ENCODE measurements around the gene GANAB. TPM values are rescaled to one million over a fixed set of nuclear protein-coding genes. Genes with fewer than 3 reads are reported as not detected.
"Not testable (repeated sequence)": the region's sequence is repeated elsewhere in the genome, so short reads cannot be mapped to it uniquely, and the experiment has no call there.

The GANAB gene
- polyA plus RNA-seq, 3 donors: 99.7 to 116 (median 109) TPM

DNA sequence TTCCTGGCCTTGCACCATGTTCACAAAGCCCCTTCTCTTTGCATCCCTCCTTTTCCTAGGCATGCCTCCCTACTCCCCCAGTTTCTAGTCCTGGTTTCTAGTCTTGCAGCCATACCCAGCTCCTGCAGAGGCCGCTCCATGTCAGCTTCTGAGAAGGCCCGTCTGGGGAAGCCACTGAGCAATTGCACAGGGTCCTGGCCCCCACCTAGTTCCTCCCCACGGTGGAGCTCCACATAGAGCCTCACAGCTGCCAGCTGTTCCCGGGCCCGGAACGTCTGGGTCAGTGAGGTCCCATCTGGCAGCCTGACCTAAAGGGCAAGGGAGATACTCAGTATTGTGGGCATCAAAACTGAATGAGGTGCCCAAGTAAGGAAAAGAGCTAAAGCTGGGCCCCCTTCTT lies 30.3 kb upstream of the GANAB start:
- TF ChIP-seq, protein P1, sequence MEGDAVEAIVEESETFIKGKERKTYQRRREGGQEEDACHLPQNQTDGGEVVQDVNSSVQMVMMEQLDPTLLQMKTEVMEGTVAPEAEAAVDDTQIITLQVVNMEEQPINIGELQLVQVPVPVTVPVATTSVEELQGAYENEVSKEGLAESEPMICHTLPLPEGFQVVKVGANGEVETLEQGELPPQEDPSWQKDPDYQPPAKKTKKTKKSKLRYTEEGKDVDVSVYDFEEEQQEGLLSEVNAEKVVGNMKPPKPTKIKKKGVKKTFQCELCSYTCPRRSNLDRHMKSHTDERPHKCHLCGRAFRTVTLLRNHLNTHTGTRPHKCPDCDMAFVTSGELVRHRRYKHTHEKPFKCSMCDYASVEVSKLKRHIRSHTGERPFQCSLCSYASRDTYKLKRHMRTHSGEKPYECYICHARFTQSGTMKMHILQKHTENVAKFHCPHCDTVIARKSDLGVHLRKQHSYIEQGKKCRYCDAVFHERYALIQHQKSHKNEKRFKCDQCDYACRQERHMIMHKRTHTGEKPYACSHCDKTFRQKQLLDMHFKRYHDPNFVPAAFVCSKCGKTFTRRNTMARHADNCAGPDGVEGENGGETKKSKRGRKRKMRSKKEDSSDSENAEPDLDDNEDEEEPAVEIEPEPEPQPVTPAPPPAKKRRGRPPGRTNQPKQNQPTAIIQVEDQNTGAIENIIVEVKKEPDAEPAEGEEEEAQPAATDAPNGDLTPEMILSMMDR (IDR thresholded peaks at IDR 0.05): no peak
- peak overlapping the region in 1 of 2 donors; percentile 97 for H3K27ac ChIP-seq (ENCODE audit: low read depth in 1 of 2, low read length in 2 of 2)
- peaks cover 0 to 2% (median 1%) of the 10 kb centered on the region in 3 donors for H3K27me3 Mint-ChIP-seq (ENCODE audit: low read depth in 3 of 3)
- H3K4me3 ChIP-seq (replicated peaks in 1 of 3; ENCODE audit: low read depth in 2 of 3, low read length in 3 of 3): no peak overlapping the region
- peaks cover 29 to 47% of the 10 kb centered on the region in 2 donors for H3K4me1 ChIP-seq (ENCODE audit: control insufficient read depth in 1 of 2, insufficient read depth in 2 of 2, low read length in 2 of 2)
- H3K9me3 ChIP-seq (replicated peaks in 1 of 2; ENCODE audit: control insufficient read depth in 1 of 2, insufficient read depth in 1 of 2, low read length in 2 of 2): no peaks in the 10 kb centered on the region
- intact Hi-C loops (cut with micrococcal nuclease): no loop called here
- H3K27ac Mint-ChIP-seq: peak overlapping the region in 6 of 7 donors; percentile 1 to 83 (median 39)
- H3K4me1 Mint-ChIP-seq: peaks cover 51% of the 10 kb centered on the region
- H3K36me3 Mint-ChIP-seq: peaks cover 31 to 47% of the 10 kb centered on the region in 2 donors
- no peak overlapping the region for H2AFZ ChIP-seq (ENCODE audit: insufficient read depth, low read depth, low read length, poor library complexity, severe bottlenecking)
- no peak for DNase-seq
- WGBS (ENCODE audit: insufficient coverage): 85% methylated on average over 5 of the region's 6 CpGs
- peaks cover 26 to 46% of the 10 kb centered on the region in 2 donors for H3K36me3 ChIP-seq (replicated peaks in 1 of 2; ENCODE audit: control insufficient read depth in 1 of 2, insufficient read depth in 2 of 2, low read length in 2 of 2)
- H3K79me2 ChIP-seq (ENCODE audit: insufficient read depth, low read length): peaks cover 65% of the 10 kb centered on the region
- H3K4me2 ChIP-seq (replicated peaks; ENCODE audit: extremely low read depth, low read length, poor library complexity, severe bottlenecking): no peak overlapping the region
- no peaks in the 10 kb centered on the region for H3K27me3 ChIP-seq (ENCODE audit: control insufficient read depth in 2 of 2, insufficient read depth in 2 of 2, low read length in 2 of 2)
- peaks cover 28% of the 10 kb centered on the region for H4K20me1 ChIP-seq (ENCODE audit: insufficient read depth, low read length)
- H3K9ac ChIP-seq (ENCODE audit: insufficient read depth, low read length, poor library complexity, severe bottlenecking): no peak overlapping the region
- H3K9me3 Mint-ChIP-seq: no peaks in the 10 kb centered on the region
- no peak overlapping the region for H3K4me3 Mint-ChIP-seq

DNA sequence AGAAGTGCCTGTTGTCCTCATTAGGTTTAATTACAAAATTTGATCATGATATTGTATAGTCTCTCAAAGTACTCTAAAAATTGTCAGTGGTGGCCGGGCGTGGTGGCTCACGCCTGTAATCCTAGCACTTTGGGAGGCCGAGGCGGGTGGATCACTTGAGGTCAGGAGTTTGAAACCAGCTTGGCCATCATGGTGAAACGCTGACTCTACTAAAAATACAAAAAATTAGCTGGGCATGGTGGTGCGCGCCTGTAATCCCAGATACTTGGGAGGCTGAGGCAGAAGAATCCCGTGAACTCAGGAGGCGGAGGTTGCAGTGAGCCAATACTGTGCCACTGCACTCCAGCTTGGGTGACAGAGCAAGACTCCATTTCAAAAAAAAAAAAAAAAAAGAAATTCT lies 29.0 kb upstream of the GANAB start:
- H4K20me1 ChIP-seq (ENCODE audit: insufficient read depth, low read length): peaks cover 28% of the 10 kb centered on the region
- H3K9ac ChIP-seq (ENCODE audit: insufficient read depth, low read length, poor library complexity, severe bottlenecking); H2AFZ ChIP-seq (ENCODE audit: insufficient read depth, low read depth, low read length, poor library complexity, severe bottlenecking); H3K4me2 ChIP-seq (replicated peaks; ENCODE audit: extremely low read depth, low read length, poor library complexity, severe bottlenecking); intact Hi-C loops (cut with micrococcal nuclease); H3K4me3 ChIP-seq (replicated peaks in 1 of 3; ENCODE audit: low read depth in 2 of 3, low read length in 3 of 3); DNase-seq; H3K4me3 Mint-ChIP-seq; H3K9me3 Mint-ChIP-seq; H3K27me3 Mint-ChIP-seq (ENCODE audit: low read depth in 3 of 3); H3K27me3 ChIP-seq (ENCODE audit: control insufficient read depth in 2 of 2, insufficient read depth in 2 of 2, low read length in 2 of 2); H3K27ac ChIP-seq (ENCODE audit: low read depth in 1 of 2, low read length in 2 of 2); H3K9me3 ChIP-seq (replicated peaks in 1 of 2; ENCODE audit: control insufficient read depth in 1 of 2, insufficient read depth in 1 of 2, low read length in 2 of 2): not testable (repeated sequence)
- Mint-ChIP-seq H3K36me3 (peaks cover 31 to 47% of the 10 kb centered on the region in 2 donors), H3K27ac (peak overlapping the region in 2 of 7 donors; percentile 40 to 69), H3K4me1 (peaks cover 56% of the 10 kb centered on the region)
- WGBS (ENCODE audit: insufficient coverage): 100% methylated on average over 5 of the region's 10 CpGs
- peaks cover 77% of the 10 kb centered on the region for H3K79me2 ChIP-seq (ENCODE audit: insufficient read depth, low read length)
- peaks cover 26 to 46% of the 10 kb centered on the region in 2 donors for H3K36me3 ChIP-seq (replicated peaks in 1 of 2; ENCODE audit: control insufficient read depth in 1 of 2, insufficient read depth in 2 of 2, low read length in 2 of 2)
- peaks cover 38 to 56% of the 10 kb centered on the region in 2 donors for H3K4me1 ChIP-seq (ENCODE audit: control insufficient read depth in 1 of 2, insufficient read depth in 2 of 2, low read length in 2 of 2)
